ENCODE measurements around the gene DCAF17. TPM values are rescaled to one million over a fixed set of nuclear protein-coding genes. Genes with fewer than 3 reads are reported as not detected.

The DCAF17 gene
- total and polyA plus RNA-seq, 7 donors: 3.1 to 10.8 (median 7.5) TPM

- H3K4me1 ChIP-seq: peaks cover 13% of the 10 kb centered on the region
- 97 to 100% (median 100%) methylated on average over 1 of the region's 1 CpG for WGBS, 3 donors
- H3K9me3 ChIP-seq: no peaks in the 10 kb centered on the region
- H3K27me3 ChIP-seq (ENCODE audit: insufficient read depth in 3 of 3, low read length in 2 of 3): no peaks in the 10 kb centered on the region
- no peak overlapping the region for H3K27ac ChIP-seq
- H3K36me3 ChIP-seq (ENCODE audit: insufficient read depth in 1 of 2, low read depth in 1 of 2): peaks cover 4 to 55% of the 10 kb centered on the region in 2 donors
- ATAC-seq: no peak
- intact Hi-C loops (cut with DNase I): no loop called here
- TF ChIP-seq, protein P1, sequence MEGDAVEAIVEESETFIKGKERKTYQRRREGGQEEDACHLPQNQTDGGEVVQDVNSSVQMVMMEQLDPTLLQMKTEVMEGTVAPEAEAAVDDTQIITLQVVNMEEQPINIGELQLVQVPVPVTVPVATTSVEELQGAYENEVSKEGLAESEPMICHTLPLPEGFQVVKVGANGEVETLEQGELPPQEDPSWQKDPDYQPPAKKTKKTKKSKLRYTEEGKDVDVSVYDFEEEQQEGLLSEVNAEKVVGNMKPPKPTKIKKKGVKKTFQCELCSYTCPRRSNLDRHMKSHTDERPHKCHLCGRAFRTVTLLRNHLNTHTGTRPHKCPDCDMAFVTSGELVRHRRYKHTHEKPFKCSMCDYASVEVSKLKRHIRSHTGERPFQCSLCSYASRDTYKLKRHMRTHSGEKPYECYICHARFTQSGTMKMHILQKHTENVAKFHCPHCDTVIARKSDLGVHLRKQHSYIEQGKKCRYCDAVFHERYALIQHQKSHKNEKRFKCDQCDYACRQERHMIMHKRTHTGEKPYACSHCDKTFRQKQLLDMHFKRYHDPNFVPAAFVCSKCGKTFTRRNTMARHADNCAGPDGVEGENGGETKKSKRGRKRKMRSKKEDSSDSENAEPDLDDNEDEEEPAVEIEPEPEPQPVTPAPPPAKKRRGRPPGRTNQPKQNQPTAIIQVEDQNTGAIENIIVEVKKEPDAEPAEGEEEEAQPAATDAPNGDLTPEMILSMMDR (IDR thresholded peaks at IDR 0.05): no peak
- no peak overlapping the region for H3K4me3 ChIP-seq
- no peak for DNase-seq
Observed at GRCh38 chr2:171436307-171436706, 2.3 kb downstream of the DCAF17 start.

GRCh38 chr2:171441470-171441869 lies 7.4 kb downstream of the DCAF17 start:
- no peaks in the 10 kb centered on the region for H3K27me3 ChIP-seq (ENCODE audit: insufficient read depth in 3 of 3, low read length in 2 of 3)
- intact Hi-C loops (cut with DNase I): no loop called here
- peaks cover 7 to 91% of the 10 kb centered on the region in 2 donors for H3K36me3 ChIP-seq (ENCODE audit: insufficient read depth in 1 of 2, low read depth in 1 of 2)

DNA sequence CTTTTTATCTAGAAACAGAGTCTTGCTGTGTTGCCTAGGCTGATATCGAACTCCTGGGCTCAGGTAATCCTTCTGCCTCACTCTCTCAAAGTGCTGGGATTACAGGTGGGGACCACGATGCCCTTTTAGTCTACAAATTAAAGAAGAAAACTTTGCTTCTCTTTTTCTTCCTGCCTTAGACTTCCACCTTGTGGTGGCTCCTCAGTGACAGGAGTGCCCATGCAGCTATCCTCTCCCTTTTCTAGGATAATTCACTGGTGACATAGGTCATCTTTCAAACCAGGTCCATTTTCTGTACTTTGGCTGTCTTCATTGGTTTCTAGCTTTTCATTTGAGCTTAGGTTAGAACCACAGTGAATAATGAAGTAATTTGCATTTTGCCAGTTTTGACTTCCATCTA lies 13.6 kb downstream of the DCAF17 start:
- Histone ChIP-seq H3K27ac (no peak overlapping the region), H3K4me1 (no peaks in the 10 kb centered on the region), H3K4me3 (no peak overlapping the region), H3K27me3 (ENCODE audit: insufficient read depth in 3 of 3, low read length in 2 of 3) (no peaks in the 10 kb centered on the region), H3K9me3 (no peaks in the 10 kb centered on the region), H3K36me3 (ENCODE audit: insufficient read depth in 1 of 2, low read depth in 1 of 2) (peaks cover 4 to 95% of the 10 kb centered on the region in 2 donors)
- intact Hi-C loops (cut with DNase I): no loop called here
- DNase-seq (no peak), ATAC-seq (no peak)
- TF ChIP-seq, protein P1 (IDR thresholded peaks at IDR 0.05): no peak
- 82 to 92% (median 87%) methylated on average over 2 of the region's 2 CpGs for WGBS, 3 donors

More at GRCh38 chr2:171441470-171441869, 7.4 kb downstream of the DCAF17 start:
- Histone ChIP-seq H3K4me1 (no peaks in the 10 kb centered on the region), H3K27ac (no peak overlapping the region), H3K9me3 (no peaks in the 10 kb centered on the region), H3K4me3 (no peak overlapping the region)
- DNase-seq (no peak), ATAC-seq (no peak)
- TF ChIP-seq, protein P1 (IDR thresholded peaks at IDR 0.05): no peak

DNA sequence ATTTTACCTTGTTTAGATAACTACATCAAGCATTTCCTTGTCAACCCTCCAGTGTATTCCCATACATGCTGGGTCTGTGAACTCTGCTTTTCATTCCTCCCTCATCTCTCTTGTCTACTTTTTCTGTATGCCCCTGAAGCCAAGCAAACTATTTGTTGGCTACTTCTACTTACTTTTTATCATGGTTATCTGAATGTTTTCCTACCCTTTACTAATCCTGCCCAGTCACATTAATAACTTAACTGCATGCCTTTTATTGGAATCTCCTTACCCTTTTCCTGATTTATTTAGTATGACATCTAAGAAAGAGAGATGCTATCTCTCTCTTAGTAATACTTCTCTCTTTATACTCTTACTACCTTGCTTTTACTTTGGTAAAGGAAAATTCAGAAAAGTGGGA lies 17.0 kb downstream of the DCAF17 start:
- no peaks in the 10 kb centered on the region for H3K4me1 ChIP-seq
- H3K36me3 ChIP-seq (ENCODE audit: insufficient read depth in 1 of 2, low read depth in 1 of 2): peaks cover 4 to 86% of the 10 kb centered on the region in 2 donors
- intact Hi-C loops (cut with DNase I): no loop called here
- DNase-seq (no peak), ATAC-seq (no peak)
- H3K4me3 ChIP-seq: no peak overlapping the region
- H3K9me3 ChIP-seq: no peaks in the 10 kb centered on the region
- H3K27me3 ChIP-seq (ENCODE audit: insufficient read depth in 3 of 3, low read length in 2 of 3): no peaks in the 10 kb centered on the region
- H3K27ac ChIP-seq: no peak overlapping the region
- TF ChIP-seq, protein P1 (IDR thresholded peaks at IDR 0.05): no peak

- intact Hi-C loops (cut with DNase I): no loop called here
- H3K27ac ChIP-seq: no peak overlapping the region
Observed at GRCh38 chr2:171452773-171453172, 18.7 kb downstream of the DCAF17 start.

More at GRCh38 chr2:171452773-171453172, 18.7 kb downstream of the DCAF17 start:
- ATAC-seq (no peak), DNase-seq (no peak)
- Histone ChIP-seq H3K27me3 (ENCODE audit: insufficient read depth in 3 of 3, low read length in 2 of 3) (no peaks in the 10 kb centered on the region), H3K4me1 (no peaks in the 10 kb centered on the region), H3K36me3 (ENCODE audit: insufficient read depth in 1 of 2, low read depth in 1 of 2) (peaks cover 4 to 75% of the 10 kb centered on the region in 2 donors), H3K9me3 (no peaks in the 10 kb centered on the region), H3K4me3 (no peak overlapping the region)
- WGBS, 3 donors: 88 to 95% (median 88%) methylated on average over 4 of the region's 4 CpGs
- TF ChIP-seq, protein P1 (IDR thresholded peaks at IDR 0.05): no peak
